ENCODE measurements around the gene FGFR2. TPM values are rescaled to one million over a fixed set of nuclear protein-coding genes. Genes with fewer than 3 reads are reported as not detected.

FGFR2 gene
- total and polyA plus RNA-seq, 4 donors: 11.4 to 69.9 (median 31.9) TPM

DNA sequence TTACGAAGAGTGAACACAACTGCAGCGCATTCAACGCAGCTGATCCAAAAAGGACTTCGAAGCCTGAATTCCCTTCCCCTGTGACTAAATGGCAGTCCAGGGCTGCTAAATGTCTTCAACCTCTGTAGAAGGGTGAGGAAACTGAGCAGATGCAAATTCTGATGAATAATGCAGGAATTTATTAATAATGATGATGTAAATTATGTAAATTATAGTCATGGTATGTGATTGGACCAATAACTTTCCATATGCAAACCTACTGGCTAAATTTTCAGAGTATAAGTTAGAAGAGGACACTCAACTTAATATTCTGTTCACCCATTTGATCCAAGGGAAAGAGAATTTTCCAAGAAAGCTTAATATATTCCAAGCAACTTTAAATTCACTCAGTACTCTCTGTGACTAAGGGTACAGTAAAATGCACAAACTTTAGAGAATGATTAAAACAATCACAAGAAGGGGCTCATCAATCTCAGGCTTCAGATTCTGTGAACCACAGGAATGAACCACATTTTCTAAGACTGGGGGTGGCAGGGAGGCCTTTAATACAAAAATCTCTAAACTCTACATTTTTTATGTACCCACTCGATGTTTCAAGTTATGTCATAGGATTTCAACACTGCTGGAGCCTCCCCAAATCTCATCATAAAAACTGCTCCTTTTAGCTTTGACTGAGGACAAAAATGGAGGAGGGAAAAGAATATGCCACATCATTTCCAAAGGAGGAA, 3.5 kb downstream of the FGFR2 start:
- peaks cover 0 to 2% (median 0%) of the 10 kb centered on the region in 4 donors for H3K27me3 ChIP-seq (ENCODE audit: control insufficient read depth in 4 of 4, insufficient read depth in 4 of 4, low read length in 3 of 4)
- TF ChIP-seq RAD21 (IDR thresholded peaks at IDR 0.05): no peak
- no peak for TF ChIP-seq JUND (IDR thresholded peaks at IDR 0.05)
- TF ChIP-seq GABPA (IDR thresholded peaks at IDR 0.05 in 1 of 2, conservative IDR thresholded peaks at IDR 0.05 in 1 of 2): no peak
- TF ChIP-seq, protein P1, sequence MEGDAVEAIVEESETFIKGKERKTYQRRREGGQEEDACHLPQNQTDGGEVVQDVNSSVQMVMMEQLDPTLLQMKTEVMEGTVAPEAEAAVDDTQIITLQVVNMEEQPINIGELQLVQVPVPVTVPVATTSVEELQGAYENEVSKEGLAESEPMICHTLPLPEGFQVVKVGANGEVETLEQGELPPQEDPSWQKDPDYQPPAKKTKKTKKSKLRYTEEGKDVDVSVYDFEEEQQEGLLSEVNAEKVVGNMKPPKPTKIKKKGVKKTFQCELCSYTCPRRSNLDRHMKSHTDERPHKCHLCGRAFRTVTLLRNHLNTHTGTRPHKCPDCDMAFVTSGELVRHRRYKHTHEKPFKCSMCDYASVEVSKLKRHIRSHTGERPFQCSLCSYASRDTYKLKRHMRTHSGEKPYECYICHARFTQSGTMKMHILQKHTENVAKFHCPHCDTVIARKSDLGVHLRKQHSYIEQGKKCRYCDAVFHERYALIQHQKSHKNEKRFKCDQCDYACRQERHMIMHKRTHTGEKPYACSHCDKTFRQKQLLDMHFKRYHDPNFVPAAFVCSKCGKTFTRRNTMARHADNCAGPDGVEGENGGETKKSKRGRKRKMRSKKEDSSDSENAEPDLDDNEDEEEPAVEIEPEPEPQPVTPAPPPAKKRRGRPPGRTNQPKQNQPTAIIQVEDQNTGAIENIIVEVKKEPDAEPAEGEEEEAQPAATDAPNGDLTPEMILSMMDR (IDR thresholded peaks at IDR 0.05; ENCODE audit: low read depth, low read length, missing input control): no peak
- no peak for TF ChIP-seq HNF4A (conservative IDR thresholded peaks at IDR 0.05)
- no peak for TF ChIP-seq SP1 (IDR thresholded peaks at IDR 0.05)
- TF ChIP-seq HNF4G (IDR thresholded peaks at IDR 0.05): no peak
- TF ChIP-seq, protein P2, sequence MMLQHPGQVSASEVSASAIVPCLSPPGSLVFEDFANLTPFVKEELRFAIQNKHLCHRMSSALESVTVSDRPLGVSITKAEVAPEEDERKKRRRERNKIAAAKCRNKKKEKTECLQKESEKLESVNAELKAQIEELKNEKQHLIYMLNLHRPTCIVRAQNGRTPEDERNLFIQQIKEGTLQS (IDR thresholded peaks at IDR 0.05): no peak
- TF ChIP-seq, protein P3, sequence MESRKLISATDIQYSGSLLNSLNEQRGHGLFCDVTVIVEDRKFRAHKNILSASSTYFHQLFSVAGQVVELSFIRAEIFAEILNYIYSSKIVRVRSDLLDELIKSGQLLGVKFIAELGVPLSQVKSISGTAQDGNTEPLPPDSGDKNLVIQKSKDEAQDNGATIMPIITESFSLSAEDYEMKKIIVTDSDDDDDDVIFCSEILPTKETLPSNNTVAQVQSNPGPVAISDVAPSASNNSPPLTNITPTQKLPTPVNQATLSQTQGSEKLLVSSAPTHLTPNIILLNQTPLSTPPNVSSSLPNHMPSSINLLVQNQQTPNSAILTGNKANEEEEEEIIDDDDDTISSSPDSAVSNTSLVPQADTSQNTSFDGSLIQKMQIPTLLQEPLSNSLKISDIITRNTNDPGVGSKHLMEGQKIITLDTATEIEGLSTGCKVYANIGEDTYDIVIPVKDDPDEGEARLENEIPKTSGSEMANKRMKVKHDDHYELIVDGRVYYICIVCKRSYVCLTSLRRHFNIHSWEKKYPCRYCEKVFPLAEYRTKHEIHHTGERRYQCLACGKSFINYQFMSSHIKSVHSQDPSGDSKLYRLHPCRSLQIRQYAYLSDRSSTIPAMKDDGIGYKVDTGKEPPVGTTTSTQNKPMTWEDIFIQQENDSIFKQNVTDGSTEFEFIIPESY (IDR thresholded peaks at IDR 0.05): no peak
- no peak for TF ChIP-seq FOXA1 (IDR thresholded peaks at IDR 0.05)
- H3K4me3 ChIP-seq (ENCODE audit: low read depth in 1 of 3, low read length in 3 of 3): no peak overlapping the region
- WGBS: 75% methylated on average over 5 of the region's 5 CpGs
- no peak overlapping the region for H3K27ac ChIP-seq (ENCODE audit: low read depth in 1 of 2, low read length in 2 of 2)
- no peaks in the 10 kb centered on the region for H3K36me3 ChIP-seq (ENCODE audit: control insufficient read depth in 4 of 4, insufficient read depth in 3 of 4, low read depth in 1 of 4, low read length in 3 of 4)
- no peaks in the 10 kb centered on the region for H3K9me3 ChIP-seq (ENCODE audit: control insufficient read depth in 4 of 4, low read length in 3 of 4)
- no peak for DNase-seq (ENCODE audit: low spot score)
- H3K4me1 ChIP-seq (ENCODE audit: control insufficient read depth in 4 of 4, insufficient read depth in 4 of 4, low read length in 3 of 4): peaks cover 8 to 42% (median 27%) of the 10 kb centered on the region in 4 donors
- H3K9ac ChIP-seq (ENCODE audit: low read depth in 1 of 2, low read length in 2 of 2): no peak overlapping the region

DNA sequence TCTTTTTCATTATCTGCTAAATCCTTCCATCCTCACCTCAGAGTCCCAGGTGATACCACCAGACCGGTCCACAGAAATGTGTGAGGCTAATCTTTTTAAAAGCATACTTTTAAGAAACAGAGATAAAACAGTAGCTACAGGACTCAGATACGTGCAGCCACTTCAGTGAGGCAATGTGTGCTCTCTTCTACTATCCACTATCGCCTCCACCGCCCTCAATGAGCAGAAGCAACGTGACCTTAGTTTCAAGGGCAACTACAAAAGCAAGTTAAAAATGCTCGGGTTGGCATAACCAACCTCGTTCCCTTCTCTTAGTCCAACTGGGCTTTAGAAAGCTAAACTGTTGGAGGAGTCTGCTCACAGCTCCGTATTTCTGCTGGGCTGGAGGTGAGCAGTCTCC, 4.2 kb downstream of the FGFR2 start:
- Histone ChIP-seq H3K9ac (ENCODE audit: low read depth in 1 of 2, low read length in 2 of 2) (no peak overlapping the region), H3K36me3 (ENCODE audit: control insufficient read depth in 4 of 4, insufficient read depth in 3 of 4, low read depth in 1 of 4, low read length in 3 of 4) (no peaks in the 10 kb centered on the region), H3K4me3 (ENCODE audit: low read depth in 1 of 3, low read length in 3 of 3) (no peak overlapping the region), H3K9me3 (ENCODE audit: control insufficient read depth in 4 of 4, low read length in 3 of 4) (no peaks in the 10 kb centered on the region), H3K27ac (ENCODE audit: low read depth in 1 of 2, low read length in 2 of 2) (no peak overlapping the region), H3K4me1 (ENCODE audit: control insufficient read depth in 4 of 4, insufficient read depth in 4 of 4, low read length in 3 of 4) (peaks cover 8 to 42% (median 27%) of the 10 kb centered on the region in 4 donors), H3K27me3 (ENCODE audit: control insufficient read depth in 4 of 4, insufficient read depth in 4 of 4, low read length in 3 of 4) (peaks cover 0 to 2% (median 0%) of the 10 kb centered on the region in 4 donors)
- 68% methylated on average over 8 of the region's 8 CpGs for WGBS
- TF ChIP-seq GABPA (IDR thresholded peaks at IDR 0.05 in 1 of 2, conservative IDR thresholded peaks at IDR 0.05 in 1 of 2): no peak
- no peak for TF ChIP-seq HNF4G (IDR thresholded peaks at IDR 0.05)
- no peak for TF ChIP-seq FOXA2 (IDR thresholded peaks at IDR 0.05)
- TF ChIP-seq RXRA (IDR thresholded peaks at IDR 0.05): no peak
- TF ChIP-seq, protein P4, sequence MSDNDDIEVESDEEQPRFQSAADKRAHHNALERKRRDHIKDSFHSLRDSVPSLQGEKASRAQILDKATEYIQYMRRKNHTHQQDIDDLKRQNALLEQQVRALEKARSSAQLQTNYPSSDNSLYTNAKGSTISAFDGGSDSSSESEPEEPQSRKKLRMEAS (IDR thresholded peaks at IDR 0.05): no peak
- no peak for TF ChIP-seq JUND (IDR thresholded peaks at IDR 0.05)
- no peak for TF ChIP-seq HNF4A (conservative IDR thresholded peaks at IDR 0.05)
- TF ChIP-seq YY1 (IDR thresholded peaks at IDR 0.05): no peak
- TF ChIP-seq, protein P2 (IDR thresholded peaks at IDR 0.05): no peak
- TF ChIP-seq, protein P5, sequence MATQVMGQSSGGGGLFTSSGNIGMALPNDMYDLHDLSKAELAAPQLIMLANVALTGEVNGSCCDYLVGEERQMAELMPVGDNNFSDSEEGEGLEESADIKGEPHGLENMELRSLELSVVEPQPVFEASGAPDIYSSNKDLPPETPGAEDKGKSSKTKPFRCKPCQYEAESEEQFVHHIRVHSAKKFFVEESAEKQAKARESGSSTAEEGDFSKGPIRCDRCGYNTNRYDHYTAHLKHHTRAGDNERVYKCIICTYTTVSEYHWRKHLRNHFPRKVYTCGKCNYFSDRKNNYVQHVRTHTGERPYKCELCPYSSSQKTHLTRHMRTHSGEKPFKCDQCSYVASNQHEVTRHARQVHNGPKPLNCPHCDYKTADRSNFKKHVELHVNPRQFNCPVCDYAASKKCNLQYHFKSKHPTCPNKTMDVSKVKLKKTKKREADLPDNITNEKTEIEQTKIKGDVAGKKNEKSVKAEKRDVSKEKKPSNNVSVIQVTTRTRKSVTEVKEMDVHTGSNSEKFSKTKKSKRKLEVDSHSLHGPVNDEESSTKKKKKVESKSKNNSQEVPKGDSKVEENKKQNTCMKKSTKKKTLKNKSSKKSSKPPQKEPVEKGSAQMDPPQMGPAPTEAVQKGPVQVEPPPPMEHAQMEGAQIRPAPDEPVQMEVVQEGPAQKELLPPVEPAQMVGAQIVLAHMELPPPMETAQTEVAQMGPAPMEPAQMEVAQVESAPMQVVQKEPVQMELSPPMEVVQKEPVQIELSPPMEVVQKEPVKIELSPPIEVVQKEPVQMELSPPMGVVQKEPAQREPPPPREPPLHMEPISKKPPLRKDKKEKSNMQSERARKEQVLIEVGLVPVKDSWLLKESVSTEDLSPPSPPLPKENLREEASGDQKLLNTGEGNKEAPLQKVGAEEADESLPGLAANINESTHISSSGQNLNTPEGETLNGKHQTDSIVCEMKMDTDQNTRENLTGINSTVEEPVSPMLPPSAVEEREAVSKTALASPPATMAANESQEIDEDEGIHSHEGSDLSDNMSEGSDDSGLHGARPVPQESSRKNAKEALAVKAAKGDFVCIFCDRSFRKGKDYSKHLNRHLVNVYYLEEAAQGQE (IDR thresholded peaks at IDR 0.05): no peak
- TF ChIP-seq FOXA1 (IDR thresholded peaks at IDR 0.05): no peak
- no peak for TF ChIP-seq TAF1 (conservative IDR thresholded peaks at IDR 0.05)
- TF ChIP-seq SP1 (IDR thresholded peaks at IDR 0.05): no peak
- no peak for DNase-seq (ENCODE audit: low spot score)

Data from liver (tissue), 9 donors.